Fibroblast of skin of right biceps (primary cell): Measurements from ENCODE around the gene DISP3.

Experiments used
- DNase-seq: peaks from one replicate; pipeline ENCODE4 v3.0.0-alpha.2; 2013

DISP3 gene

DNA sequence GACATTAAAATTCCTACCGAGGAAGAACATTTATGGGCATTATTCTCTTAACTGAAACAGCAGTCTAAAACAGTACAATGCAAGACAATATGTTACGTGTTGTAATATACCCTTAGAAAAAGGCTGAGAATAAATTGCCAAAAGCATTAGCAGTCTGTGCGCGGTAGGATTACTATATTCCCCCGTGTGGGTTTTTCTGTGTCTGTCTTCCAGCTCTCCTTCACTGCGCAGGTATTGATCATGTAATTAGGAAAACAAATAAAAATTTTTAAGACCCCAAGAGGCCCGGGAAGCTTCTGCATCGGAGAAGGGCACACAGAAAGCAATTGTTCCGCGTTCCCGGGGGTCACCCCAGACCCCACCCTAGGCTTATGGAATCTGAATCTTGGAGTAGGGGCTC, 106.4 kb downstream of the DISP3 start:
- DNase-seq, result no peak
